ENCODE results near the gene CTTNBP2.
"Not testable (repeated sequence)": the region's sequence is repeated elsewhere in the genome, so short reads cannot be mapped to it uniquely, and the experiment has no call there.

CTTNBP2 gene

DNA sequence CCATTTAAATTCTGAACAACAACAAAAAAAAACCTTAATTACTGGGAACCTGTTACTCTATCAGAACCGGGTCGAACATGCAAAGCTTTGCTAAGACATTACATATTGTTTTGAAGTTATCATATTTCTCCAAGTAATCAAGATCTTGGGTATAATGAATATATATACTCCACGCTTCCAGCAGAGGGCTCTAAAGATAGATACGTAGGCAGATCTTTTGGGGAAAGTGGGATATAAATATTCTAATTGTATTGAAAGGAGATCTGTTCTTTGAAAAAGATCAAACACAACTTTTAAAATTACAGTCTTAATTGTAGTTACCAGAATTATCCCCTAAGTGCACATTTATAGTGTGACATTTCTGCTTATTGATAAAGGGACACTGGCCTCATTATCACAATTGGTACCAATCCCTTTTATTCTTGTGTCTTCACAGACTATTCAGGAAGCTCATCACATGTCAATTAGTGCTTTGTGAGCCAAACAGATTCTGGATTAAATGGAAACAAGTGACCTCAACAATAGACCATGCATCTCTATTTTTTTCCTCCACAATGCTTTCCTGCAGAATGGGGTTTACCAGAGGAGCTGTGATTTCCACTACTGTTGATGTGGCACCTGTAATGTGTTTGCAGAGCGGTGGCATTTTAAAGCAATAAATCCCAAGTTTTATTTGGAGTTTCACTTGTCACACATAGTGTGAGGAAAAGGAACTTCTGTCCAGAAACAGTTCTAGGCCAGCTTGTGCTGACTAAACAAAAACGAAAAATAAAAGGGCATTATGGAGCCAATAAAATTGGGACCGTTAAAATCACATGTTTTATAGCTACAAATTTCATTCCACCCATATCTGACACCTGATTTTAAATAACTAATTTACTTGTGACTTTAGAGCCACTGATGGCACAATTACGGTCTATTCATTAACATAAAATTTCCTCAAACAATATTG, 122.4 kb downstream of the CTTNBP2 start:
- no peak for DNase-seq (ENCODE audit: low read depth, low spot score)

DNA sequence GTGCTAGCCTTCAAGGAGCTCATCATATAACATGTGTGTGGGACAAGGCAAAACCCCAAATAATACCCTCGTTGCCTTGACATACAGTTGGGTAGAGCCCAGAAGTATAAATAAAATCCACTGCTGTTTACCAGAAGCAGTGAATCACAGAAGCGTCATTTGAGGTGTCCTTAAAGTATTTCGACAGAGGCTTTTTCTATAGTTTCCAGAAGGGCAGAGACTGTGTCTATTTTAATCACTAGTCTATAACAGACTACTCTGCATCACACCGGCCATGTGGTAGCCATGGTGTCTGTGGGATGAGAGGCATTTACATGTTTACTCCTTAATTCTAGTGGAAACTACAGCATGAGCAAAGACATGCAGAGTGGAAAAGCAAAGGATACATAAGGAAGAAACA, 131.3 kb downstream of the CTTNBP2 start:
- no peak for DNase-seq (ENCODE audit: low read depth, low spot score)

DNA sequence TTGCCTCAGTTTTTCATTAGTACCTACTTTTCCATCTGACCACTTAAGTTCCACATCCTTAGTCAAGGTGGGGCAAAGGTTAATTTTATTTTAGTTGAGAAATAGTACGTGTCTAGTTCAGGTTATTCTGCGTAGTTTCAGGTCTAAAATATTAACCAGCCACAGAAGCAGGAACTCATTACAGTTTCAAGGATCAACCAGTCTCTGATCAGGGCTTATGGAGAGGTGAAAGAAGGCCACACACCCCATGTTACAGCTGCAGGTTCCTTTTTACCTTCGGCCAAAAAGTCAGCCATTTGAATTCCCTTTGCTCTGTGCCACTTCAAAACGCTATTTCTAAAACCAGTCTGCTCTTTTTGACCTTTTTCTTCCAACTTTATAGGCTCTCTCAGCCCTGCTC, 134.2 kb downstream of the CTTNBP2 start:
- no peak for DNase-seq (ENCODE audit: low read depth, low spot score)

DNA sequence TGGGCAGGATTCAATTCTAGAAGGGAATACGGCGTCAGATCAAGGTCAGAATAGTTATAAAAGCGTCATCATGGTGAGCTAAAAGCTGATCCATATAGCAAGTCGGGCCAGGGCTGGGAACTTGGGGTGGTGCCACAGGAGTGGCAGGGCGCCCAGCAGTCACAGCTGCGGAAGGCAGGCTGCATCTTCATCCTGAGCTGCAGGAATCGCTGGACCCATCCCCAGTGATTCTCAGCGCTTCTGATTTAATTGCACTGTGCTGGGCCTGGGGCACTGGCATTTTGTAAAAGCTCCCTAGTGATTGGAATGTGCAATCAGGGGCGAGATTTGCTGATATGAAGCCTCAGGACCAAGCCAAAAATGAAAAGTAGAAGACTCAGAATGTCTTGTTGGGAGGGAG, 135.3 kb downstream of the CTTNBP2 start:
- no peak for DNase-seq (ENCODE audit: low read depth, low spot score)

DNA sequence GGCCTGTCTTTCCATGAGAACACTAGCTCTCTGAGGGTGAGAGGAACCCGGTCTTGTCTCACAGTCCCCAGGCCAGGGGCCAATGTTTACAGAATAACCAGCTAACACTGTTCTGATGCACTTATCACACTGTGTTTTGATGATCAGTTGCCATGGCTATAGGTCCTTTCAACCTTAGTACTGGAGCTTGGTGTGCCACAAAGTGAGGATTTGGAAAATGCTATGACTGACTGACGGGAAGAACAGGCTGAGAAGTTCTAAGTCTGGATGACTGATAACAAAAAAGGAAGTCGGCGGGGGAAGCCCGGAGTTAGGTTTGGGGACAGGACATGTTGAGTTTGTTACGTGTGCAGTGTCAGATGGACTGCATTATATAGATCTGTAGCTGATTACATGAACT, 141.8 kb downstream of the CTTNBP2 start:
- no peak for DNase-seq (ENCODE audit: low read depth, low spot score)

DNA sequence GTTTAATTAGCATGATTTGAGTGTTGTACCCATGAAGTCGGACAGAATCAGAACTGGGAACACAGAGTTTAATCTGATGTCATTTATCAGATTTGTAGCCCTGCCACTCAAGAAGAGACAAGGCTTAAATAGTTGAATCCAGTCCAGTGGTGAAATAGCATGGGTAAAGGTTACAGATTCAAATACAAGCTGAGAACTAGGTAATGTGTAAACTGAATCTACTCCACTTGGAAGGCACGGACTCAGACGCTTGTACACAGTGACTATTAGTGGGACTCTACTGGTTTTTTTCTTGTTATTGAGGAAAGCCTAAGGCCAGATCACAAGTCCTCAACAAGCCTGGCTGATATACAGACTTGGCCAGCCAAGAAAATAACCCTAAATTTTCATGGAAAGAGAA, 142.9 kb downstream of the CTTNBP2 start:
- no peak for DNase-seq (ENCODE audit: low read depth, low spot score)

DNA sequence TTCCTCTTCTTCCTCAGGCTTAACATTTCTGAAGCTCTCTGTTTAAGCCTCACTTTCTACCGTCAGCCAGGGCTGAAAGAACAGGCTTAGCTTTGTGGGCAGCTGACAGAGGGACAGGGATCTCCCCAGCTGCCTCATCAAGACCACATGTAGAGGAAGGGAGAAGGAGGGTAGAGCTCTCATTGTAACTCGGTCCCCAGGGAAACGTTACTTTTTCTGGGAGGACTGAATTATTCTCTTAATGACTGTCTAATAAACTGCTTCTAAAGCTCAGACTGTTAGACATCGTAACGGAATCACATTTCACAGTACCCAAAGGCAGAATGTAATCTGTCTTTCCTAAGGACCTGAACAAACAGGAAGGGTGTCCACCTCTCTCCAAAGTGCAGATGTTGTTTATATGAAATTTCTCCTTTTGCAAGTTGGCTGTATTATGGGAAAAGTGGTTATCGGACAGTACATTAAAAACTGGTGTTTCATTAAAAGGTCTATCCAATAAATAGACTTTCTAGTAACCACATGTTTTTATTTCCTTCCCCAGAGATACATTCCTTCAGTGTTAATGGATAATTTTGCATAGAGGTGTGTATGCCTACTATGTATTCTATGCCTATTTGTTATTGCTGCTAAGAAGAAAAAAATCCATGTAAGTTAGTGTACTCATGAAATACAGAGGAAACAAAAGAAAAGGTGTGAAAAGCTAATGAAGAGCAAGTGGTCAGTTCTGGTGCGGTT, 144.2 kb downstream of the CTTNBP2 start:
- DNase-seq (ENCODE audit: low read depth, low spot score), result no peak

DNA sequence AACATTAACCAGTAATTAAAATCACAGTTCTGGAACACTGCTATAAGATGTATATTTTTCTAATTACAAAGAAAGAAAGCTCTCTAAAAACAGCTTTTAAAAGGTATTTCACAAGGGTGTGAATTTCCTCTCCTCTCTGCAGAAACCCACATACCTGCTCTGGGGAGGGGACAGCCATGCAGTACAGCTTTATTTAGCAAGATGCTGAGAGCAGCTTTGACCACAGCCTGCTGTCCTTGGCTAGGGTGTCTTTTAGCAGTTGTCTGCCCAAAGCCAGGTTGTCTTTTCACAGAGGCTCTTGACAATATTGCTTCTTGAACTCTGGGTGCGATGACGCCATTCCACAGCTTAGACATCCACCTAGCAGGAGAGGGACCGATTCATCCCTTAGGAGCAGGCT, 148.3 kb downstream of the CTTNBP2 start:
- DNase-seq (ENCODE audit: low read depth, low spot score), result no peak

DNA sequence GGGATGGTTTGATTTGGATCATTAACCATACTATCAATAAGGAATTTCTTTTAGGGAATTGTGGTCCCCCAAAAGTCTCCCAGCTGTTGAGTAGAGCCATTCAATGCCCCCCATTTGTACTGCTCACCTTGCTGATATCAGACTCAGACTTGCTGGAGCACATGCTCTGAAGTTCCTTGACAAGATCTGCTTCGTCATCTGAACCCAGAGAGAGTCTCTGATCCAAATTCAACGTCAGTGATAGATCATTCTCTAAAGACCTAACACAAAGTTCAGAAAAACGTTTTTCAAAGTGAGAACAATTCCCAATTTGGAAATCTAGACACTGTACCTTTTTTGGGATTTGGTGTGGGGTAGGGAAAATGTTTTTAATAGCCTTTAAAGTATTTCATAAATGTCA, 153.9 kb downstream of the CTTNBP2 start:
- no peak for DNase-seq (ENCODE audit: low read depth, low spot score)

DNA sequence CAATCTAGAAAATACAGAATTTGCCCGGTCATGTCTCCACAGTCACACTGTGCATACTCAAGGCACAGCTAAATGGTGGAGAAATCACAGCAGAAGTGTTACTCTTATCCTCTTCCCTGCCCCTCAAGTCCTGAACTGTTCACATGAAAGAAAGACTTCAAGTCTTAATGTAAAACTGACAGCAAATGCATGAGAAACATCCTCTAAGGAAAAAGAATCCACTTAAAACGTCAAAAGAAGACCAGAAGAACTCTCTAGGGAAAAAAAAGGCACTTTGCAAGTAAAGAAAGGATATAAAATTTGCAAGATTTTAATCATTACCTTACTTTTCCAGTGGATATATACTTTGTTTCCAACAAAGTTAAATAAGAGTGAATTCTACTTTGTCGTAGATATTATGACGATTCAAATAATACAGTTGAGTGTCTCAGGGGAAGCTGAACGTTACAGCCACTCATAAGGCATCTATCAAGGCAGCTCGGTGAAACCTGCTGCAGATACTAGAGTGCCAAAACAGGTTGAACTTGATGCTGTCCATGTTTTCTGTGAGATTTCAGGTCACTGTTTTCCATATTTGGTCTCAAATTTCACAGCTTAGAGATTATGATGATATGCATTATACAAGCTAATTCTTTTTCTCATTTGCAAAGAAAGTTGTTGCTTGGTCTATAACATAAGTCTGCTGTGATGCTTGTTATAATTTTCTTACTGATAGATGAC, 155.0 kb downstream of the CTTNBP2 start:
- DNase-seq (ENCODE audit: low read depth, low spot score), result no peak

DNA sequence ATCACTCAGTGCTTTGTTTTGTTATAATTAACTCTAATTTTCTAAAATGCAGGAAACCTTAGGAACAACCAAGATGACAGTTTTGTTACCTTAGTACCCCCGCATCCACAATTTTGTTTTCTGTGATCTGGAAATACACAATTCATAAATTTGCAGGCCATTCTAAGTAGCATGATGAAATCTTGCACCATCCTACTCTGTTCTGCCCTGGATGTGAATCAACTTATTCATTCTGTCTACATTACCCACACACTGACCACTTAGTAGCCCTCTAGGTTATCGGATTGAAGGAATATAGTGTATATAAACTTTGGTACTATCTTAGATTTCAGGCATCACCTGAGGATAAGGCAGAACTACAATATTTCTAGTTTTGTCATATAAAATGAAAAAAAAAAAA, 155.9 kb downstream of the CTTNBP2 start:
- no peak for DNase-seq (ENCODE audit: low read depth, low spot score)

DNA sequence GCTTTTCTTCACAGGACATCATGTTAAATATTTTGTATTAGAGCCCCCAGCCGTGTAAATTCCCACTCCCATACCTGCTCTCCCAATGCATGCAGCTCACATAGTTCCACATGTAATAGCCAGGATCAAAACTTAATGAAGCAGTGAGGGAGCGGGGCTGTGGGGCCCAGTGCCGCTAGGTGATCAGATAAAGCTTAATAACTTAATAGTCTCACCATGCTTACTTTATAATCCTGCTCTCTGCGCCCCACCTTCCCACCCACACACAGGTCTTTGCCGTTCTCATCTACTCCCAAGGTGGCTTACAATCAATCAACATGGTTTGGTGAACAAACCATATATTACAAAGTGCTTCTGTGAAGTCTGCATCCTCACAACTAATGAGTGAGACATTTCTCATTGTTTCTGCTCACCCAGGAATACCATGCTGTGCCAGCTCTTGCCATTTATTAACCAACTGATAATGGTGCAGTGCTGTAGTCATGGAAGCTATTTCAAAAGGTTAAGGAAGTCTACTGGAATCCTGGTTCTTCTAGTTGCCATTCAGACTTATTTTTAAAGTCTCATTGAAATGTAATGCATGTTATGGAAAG, 156.4 kb downstream of the CTTNBP2 start:
- DNase-seq (ENCODE audit: low read depth, low spot score), result no peak

DNA sequence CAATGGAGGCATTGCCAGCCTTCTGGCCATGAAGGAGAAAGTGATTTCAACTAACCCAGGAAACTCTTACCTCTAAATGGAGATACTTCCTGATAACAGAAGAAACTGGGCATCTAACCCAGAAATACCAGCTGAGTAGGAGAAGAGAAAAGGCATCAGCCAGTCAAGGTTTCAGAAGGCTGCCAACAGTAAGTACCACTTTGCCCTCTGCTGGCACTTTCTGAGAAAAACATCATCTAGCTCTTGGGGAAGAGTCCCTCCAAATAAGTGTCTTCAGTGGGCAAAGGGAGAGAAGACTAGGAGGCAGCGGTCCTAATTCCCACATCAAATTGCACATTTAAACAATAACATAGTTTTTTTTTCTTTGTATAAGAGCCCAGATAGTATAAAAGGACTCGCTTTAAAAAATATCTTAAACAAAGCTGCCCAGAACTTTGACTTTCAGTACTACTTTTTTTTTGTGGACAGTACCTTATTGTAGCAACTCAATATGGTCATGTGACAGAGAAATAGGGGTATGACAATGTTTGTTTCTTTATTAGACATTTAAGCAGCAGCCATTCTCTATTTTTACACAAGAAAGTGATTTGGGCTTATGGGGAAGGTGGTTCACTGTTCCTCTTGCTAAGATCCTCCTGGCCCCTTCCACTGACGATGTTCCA, 157.3 kb downstream of the CTTNBP2 start:
- no peak for DNase-seq (ENCODE audit: low read depth, low spot score)

DNA sequence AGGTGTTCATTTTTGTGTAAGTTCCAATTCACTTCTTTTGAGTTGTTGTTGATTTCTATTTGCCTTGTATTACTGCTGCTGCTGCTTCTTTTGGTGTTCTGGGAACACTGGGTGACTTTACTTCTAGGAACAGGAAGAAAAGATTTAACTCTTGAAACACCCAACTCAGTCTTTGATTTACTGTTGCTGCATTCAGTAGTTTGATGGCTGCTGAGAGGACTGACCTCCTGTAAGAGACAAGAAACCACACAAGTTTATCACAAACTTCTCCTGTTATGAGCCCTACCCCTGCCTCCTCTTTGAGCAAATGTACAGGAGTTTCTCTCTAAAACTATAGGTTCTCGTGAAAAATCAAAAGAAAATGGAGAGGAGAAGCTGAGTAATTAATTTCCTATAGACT, 161.7 kb downstream of the CTTNBP2 start:
- DNase-seq (ENCODE audit: low read depth, low spot score), result no peak

DNA sequence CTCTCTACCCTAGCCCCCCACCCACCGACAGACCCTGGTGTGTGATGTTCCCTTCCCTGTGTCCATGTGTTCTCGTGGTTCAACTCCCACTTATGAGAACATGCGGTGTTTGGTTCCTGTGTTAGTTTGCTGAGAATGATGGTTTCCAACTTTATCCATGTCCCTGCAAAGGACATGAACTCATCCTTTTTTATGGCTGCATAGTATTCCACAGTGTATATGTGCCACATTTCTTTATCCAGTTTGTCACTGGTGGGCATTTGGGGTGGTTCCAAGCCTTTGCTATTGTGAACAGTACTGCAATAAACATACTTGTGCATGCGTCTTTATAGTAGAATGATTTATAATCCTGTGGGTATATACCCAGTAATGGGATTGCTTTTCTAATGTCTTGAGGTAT, 165.1 kb downstream of the CTTNBP2 start:
- not testable (repeated sequence) for DNase-seq (ENCODE audit: low read depth, low spot score)

DNA sequence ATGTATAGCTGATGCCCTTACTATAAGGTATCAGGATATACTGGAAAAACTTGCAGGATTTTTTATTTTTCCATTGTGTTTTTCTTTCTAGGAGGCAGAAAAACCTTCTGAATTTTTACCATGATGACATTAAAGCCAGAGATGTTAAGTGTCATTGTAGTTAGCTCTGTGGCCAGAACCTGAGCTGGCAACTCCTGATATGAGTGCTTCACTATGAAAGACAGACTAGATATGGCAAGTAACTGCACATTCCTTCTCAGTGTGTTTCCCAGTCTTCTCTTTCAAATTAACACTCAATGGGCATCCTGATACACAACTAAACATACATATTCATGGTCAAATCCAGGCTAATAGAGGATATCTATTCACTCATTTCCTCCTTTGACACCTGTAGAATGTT, 166.2 kb downstream of the CTTNBP2 start:
- DNase-seq (ENCODE audit: low read depth, low spot score), result no peak

DNA sequence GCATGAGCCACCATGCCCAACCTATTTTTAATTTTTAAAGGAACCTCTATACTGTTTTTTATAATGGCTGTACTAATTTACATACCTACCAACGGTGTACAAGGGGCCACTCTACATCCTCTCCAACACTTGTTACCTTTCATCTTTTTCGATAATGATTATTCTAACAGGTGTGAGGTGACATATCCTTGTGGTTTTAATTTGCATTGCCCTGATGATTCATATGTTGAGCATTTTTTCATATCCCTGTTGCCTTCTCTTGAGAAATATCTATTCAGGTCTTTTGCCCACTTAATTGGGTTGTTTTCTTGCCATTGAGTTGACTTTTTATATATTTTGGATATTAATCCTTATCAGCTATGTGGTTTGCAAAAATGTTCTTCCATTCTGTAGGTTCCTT, 167.0 kb downstream of the CTTNBP2 start:
- DNase-seq (ENCODE audit: low read depth, low spot score), result no peak

DNA sequence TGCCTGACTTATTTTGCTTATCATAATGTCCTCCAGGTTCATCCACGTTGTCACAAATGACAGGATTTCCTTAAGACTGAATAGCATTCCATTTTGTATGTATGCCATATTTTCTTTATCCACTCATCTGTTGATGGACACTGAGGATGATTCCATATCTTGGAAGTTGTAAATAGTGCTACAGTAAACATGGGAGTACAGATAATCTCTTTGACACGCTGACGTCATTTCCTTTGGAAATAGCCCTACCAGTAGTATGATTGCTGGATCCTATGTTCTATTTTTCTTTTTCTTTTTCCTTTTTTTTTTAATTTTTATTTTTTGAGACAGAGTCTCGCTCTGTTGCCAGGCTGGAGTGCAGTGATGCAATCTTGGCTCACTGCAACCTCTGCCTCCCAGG, 167.6 kb downstream of the CTTNBP2 start:
- no peak for DNase-seq (ENCODE audit: low read depth, low spot score)

DNA sequence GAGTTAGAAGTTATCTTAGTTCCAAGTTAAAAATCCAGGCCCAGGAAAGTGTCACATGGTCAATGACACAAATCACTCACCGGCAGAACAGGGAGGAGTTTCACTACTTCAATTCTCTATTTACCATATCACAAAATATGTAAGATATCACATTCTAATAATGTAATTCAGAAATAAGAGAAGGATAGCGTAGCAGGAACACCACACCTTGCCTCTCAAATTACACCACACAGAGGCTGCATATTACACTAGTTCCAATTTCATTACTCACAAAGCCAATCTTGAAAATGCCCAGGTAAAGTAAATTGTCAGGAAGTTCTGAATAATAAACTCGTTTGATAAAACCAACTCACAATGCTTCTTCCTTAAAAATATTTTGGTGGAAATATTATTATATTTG, 169.2 kb downstream of the CTTNBP2 start:
- no peak for DNase-seq (ENCODE audit: low read depth, low spot score)

DNA sequence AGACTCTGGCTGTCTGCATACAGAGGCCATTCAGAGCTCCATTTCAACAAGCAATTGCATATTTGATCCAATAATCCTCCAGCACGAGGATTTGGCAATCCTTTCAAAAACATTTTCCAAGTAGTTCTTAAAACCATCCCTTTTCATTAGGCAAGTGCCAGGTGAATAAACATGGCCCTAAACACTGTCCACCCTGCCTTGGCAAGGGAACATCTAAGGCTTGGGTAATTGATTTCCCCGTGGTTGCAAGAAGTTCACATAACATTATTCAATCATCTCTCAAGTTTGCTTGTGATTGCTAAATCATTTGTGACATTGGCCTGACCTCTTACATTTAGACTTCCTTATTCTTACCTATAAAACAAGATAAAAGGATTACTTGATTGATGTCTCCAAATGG, 175.2 kb downstream of the CTTNBP2 start:
- no peak for DNase-seq (ENCODE audit: low read depth, low spot score)

DNA sequence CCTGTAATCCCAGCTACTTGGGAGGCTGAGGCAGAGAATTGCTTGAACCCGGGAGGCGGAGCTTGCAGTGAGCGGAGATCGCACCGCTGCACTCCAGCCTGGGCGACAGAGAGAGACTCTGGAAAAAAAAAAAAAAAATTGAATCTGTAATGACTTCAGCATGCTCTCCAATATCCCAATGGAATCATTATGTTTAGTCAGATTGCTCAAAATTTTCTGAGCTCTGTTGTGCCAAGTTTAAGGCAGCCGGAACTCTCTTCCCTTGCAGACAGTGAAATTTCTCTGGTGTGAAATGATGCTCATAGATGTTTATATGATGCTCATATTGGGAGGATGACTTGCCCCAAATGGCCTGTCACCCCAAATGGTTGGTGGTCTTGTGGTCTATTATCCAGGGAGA, 180.9 kb downstream of the CTTNBP2 start:
- DNase-seq (ENCODE audit: low read depth, low spot score), result no peak

All from brain pericyte (primary cell).